HG03066 (cell line): Measurements from ENCODE around the gene HTR1D.
"Not testable (repeated sequence)": the region's sequence is repeated elsewhere in the genome, so short reads cannot be mapped to it uniquely, and the experiment has no call there.

Experiments used
- ATAC-seq: cut with Tn5 transposase; IDR thresholded peaks from one replicate; pipeline ENCODE4 v1.9.1; 2021; ENCODE audit warnings: low read depth; ENCODE audit not compliant: unreplicated experiment

HTR1D gene

DNA sequence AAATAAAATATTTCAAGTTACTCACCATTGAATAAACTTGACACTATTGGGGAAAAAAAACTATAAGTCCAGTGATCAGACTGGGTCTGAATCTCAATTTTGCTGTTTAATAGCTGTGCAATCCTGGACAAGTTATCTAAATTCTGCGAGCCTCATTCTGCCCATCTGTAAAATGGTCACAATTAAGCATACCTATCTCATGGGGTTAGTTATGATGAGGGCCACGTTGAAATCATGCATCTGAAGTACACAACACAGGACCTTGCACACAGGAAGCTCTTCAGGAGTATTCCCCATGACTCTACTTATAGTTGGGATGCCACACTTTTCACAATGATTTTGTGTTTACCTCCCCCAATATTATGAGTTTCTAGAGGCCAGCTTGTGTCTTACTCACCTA lies 3.8 kb upstream of the HTR1D start:
- ATAC-seq: no peak

- no peak for ATAC-seq
Observed at GRCh38 chr1:23216771-23217420, 406 bp downstream of the HTR1D start.

DNA sequence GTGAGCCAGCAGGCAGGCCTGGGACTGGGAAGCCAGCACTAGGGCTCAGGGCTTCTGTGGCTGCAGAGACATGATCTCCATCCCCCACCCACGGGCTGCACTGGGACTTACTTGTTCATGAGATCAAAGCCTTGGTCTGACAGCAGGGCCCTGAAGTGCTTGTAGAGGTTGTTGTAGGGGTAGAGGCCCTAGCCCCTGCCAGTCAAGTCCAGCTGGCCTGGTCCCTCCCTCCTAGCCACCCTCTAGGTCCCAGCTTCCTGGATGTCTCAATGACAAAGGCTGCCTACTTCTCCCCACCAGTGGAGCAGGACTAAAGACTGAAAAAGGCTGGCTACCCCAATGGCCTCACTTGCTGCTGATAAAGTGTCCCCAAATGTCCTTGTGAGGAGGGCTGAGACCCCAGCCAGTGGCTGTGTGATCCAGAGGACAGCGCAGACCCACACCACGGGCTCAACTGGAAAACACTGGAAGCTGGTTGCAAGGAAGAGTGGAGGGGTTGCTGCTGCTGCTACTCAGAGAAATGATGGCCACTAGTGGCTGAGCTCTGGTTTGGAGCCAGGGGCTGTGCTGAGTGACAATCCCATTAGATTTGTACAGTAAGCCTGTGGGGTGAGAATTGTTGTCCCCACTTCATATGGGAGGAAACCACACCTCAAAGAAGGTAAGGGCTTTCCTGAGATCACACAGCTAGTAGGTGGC lies 1.4 kb downstream of the HTR1D start:
- ATAC-seq: no peak

DNA sequence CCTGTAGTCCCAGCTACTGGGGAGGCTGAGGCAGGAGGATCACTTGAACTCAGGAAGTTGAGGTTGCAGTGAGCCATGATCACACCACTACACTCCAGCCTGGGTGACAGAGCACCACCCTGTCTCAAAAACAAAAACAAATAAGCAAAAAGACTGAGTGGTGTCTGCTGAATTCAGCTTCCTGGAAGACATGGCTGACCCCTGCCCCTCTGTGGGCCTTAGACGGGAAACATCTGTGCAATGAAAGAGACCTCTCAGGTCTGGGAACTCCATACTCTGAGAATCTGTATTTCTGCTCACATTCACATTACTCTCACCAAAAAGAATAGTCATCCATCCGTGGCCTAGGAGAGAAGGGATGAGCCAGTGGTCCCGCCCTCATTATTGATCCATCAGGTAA lies 2.0 kb downstream of the HTR1D start:
- no peak for ATAC-seq

DNA sequence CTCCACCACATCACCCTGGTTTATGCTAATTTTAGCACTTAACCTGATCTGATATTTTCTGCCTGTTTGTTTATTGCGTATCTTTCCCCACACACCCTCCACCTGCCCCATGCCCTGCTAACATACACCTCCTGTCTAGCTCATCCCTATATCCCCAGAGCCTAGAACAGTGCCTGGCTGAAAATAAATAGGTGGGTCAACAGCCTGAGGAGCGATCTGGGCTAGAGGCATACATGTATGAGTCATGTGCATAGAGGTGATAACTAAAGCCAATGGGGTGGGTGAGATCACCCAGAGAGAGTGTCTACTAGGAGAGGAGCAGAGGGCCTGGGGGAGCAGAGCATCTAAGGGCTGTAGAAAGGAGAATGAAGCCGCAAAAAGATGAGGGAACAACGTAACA lies 2.7 kb downstream of the HTR1D start:
- no peak for ATAC-seq

GRCh38 chr1:23211955-23212354 lies 5.3 kb downstream of the HTR1D start:
- ATAC-seq: no peak

DNA sequence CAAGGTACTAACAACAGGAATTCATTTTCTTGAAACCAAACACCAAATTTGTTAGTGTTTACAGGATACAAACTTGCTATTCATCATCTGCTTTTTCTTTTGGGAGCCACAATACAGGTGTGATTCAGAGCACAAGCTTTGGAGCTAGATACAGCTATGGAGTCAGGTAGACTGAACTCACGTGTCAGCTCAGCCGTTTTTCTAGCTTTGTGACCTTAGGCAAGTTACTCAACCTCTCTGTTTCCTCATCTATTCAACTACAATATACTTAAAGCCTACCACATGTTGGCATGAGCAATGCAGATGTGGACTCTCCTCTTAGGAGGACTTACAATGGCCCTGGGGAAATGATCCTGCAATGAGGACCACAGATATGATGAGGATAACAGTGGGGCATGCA lies 6.3 kb downstream of the HTR1D start:
- no peak for ATAC-seq

- ATAC-seq: no peak
Observed at GRCh38 chr1:23210351-23210785, 6.9 kb downstream of the HTR1D start.

DNA sequence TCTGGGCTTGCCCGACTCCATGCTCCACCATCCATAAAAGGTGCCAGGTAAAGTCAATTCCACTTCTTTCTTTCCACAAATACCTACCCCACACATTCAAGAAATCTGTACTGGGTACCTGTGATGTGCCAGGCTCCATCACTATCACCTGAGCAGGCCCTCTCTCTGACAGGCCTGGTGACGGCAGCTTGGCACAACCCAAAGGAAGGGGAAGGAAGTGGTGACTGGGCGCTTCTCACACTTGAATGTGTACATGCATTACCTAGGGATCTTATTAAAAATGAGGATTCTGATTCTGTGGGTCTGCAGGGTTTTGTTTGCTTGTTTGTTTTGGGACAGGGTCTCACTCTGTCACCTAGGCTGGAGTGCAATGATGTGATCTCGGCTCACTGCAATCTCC lies 7.5 kb downstream of the HTR1D start:
- no peak for ATAC-seq

- no peak for ATAC-seq
Observed at GRCh38 chr1:23208527-23208926, 8.8 kb downstream of the HTR1D start.

GRCh38 chr1:23207733-23208132 lies 9.6 kb downstream of the HTR1D start:
- ATAC-seq: not testable (repeated sequence)

DNA sequence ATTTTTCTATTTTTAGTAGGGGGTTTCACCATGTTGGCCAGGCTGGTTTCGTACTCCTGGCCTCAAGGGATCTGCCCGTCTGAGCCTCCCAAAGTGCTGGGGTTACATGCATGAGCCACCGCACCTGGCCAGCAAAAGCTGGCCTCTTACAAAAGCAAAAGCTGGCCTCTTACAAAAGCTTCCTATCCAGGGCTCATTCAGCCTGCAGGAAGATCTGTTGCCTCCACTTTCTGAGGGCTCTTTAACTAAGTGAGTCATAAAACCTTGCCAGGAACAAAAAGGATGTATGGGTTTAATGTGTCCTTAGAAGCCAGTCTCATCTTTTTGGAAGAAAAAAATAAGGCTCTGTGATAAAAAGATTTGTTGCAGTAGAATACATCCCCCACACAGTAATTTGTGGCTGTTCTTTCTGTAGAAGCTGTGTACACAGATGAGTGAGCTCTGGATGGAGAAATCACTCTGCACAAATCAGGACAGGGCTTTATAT lies 15.0 kb downstream of the HTR1D start:
- no peak for ATAC-seq

- no peak for ATAC-seq
Observed at GRCh38 chr1:23200883-23201282, 16.4 kb downstream of the HTR1D start.

DNA sequence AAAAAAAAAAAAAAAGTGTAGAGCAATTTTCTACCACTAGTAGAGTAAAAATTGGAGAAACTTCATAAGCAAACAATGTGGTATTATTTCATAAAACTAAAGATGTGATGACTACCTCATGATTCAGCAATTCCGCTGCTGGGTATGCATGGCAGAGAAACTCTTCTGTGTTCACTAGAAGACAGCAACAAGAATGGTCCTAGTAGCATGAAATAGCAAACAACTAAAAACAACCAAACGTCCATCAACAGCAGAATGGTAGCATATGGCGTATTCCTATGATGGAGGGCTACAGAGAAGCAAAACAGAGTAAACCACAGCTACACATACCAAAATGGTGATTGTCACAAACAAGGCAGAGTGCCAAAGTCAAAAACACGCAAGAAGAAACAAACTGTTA lies 18.9 kb downstream of the HTR1D start:
- ATAC-seq: no peak

DNA sequence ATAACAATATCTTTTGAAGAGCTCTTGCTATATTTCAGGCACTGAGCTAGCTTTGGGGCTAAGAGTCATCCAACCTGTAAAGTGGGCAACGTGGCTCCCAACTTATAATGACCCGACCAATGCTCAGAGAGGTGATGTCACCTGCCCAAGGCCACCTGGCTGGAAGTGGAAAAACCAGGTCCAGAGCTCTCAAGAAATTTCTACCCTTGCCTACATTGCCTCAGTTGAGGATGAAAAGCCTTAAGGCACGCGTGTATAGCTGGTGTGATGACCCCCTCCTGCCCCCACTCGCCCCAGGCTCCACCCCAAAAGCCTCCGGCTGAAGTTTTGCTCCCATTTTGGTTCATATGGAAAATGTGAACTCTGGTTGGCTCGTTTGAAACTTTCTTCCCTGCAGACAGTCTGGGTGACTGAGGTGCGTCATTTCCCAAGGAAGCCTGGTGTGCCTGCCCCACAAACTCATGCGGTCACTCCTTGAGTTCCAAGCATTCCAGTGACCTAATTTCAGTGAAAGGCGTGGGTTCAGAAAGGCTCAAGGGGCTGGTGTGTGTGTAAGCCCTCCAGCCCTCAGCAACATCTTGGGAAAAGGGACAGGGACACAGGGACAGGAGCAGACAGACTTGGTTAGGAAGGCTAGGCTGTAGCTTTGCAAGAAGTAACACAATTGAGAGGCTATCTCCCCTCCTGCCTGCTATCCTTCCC lies 20.5 kb downstream of the HTR1D start:
- no peak for ATAC-seq

GRCh38 chr1:23194119-23194984 lies 22.9 kb downstream of the HTR1D start:
- no peak for ATAC-seq

DNA sequence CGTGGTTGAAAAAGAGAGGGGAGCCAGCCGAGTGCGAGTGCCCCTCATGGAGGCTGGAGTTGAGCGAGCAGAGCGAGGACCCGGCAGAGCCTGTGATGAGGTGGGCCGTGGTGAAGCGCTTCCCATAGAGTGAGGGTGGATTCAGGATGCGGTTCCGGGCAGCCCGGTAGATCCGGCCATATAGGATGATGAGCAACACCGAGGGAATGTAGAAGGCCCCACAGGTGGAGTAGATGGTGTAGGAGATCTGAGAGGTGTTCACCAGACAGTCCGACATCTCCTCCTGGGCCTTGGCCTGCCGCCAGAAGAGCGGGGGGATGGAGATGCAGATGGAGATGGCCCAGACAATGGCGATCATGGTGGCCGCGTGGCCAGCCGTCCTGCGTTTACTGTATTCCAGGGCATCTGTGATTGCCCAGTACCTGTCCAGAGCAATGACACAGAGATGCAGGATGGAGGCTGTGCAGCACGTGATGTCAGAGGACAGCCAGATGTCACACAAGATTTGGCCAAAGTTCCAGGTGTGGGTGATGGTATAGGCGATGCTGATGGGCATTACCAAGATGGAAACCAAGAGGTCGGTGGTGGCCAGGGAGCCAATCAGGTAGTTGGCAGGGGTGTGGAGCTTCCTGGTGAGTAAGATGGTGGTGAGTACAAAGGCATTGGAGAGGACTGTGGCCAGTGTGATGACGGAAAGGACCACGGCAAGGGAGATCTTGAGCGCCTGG lies 23.7 kb downstream of the HTR1D start:
- ATAC-seq: no peak

- ATAC-seq: no peak
Observed at GRCh38 chr1:23191199-23191598, 26.1 kb downstream of the HTR1D start.

GRCh38 chr1:23188936-23189452 lies 28.3 kb downstream of the HTR1D start:
- not testable (repeated sequence) for ATAC-seq

- ATAC-seq: no peak
Observed at GRCh38 chr1:23188434-23188884, 28.8 kb downstream of the HTR1D start.
